ENCODE measurements around the gene LEKR1.

The LEKR1 gene

DNA sequence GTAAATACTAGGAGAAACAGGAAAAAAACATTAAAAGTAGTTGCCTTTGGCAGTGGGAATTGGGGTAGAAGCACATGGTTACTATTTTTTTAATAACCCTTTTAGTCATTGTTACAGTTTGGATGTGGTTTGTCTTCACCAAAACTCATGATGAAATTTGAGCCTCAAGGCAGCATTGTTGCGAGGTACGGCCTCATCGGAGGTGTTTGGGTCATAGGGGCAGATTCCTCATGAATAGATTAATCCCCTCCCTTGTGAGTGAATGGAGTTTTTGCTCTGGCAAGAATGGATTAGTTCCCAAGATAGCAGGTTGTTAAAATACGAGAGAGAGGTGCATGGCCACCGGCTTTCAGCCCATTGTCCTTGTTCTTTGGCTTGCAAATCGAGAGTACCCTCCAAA lies 92.6 kb downstream of the LEKR1 start:
- Histone ChIP-seq H3K4ac (ENCODE audit: low read length) (no peak overlapping the region), H2AFZ (ENCODE audit: low read length) (no peak overlapping the region), H3K18ac (ENCODE audit: low read length) (no peak overlapping the region), H3K4me1 (ENCODE audit: control insufficient read depth in 2 of 2, insufficient read depth in 1 of 2, low read depth in 1 of 2, low read length in 2 of 2) (peaks cover 0 to 4% of the 10 kb centered on the region in 2 donors), H3K27me3 (ENCODE audit: control insufficient read depth in 3 of 3, insufficient read depth in 3 of 3, low read depth in 1 of 3, low read length in 3 of 3) (no peaks in the 10 kb centered on the region), H2BK5ac (ENCODE audit: low read length) (no peak overlapping the region), H2BK12ac (ENCODE audit: low read length) (no peak overlapping the region), H3K36me3 (replicated peaks in 1 of 2; ENCODE audit: control insufficient read depth in 2 of 2, insufficient read depth in 2 of 2, low read length in 2 of 2) (no peaks in the 10 kb centered on the region), H3K14ac (ENCODE audit: low read length) (no peak overlapping the region), H3K79me1 (ENCODE audit: low read depth, low read length) (no peaks in the 10 kb centered on the region), H3K4me2 (ENCODE audit: insufficient read depth, low read length, poor library complexity, severe bottlenecking) (no peak overlapping the region), H2AK5ac (ENCODE audit: low read depth, low read length) (no peak overlapping the region), H3K23ac (ENCODE audit: low read depth, low read length, poor library complexity) (no peak overlapping the region), H3K4me3 (ENCODE audit: low read length in 2 of 2) (no peak overlapping the region), H3K9ac (ENCODE audit: low read depth, low read length, poor library complexity) (no peak overlapping the region), H3K27ac (replicated peaks; ENCODE audit: low read length) (peak overlapping the region; percentile 45), H3K9me3 (replicated peaks in 1 of 2; ENCODE audit: control insufficient read depth in 2 of 2, insufficient read depth in 1 of 2, low read depth in 1 of 2, low read length in 2 of 2) (no peaks in the 10 kb centered on the region), H2BK120ac (ENCODE audit: low read depth, low read length) (no peak overlapping the region), H2BK15ac (ENCODE audit: low read length) (no peak overlapping the region), H4K91ac (ENCODE audit: low read depth, low read length, poor library complexity) (no peak overlapping the region), H4K8ac (ENCODE audit: low read depth, low read length) (no peak overlapping the region)
- no CpG with 5 or more reads among the region's 6 CpGs for WGBS, 2 donors (ENCODE audit: extremely low coverage in 2 of 2, insufficient read length in 2 of 2, insufficient replicate concordance in 1 of 2)
- no peak for DNase-seq (ENCODE audit: low spot score)

DNA sequence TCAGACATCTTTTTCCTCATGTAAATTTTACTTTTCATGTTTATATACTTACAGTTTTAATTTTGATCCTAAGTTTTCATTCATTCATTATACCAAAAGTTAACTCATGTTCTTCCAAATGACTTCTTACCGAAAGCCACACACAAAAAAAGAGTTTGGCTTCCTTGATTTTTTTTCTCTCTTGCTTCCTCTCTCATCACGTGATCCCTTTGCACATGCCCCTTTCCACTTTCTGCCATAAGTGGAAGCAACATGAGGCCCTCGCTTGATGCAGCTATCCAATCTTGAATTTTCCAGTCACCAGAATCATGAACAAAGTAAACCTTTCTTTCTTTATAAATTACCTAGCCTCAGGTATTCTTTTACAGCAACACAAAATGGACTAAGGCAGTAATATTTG lies 93.7 kb downstream of the LEKR1 start:
- WGBS, 2 donors (ENCODE audit: extremely low coverage in 2 of 2, insufficient read length in 2 of 2, insufficient replicate concordance in 1 of 2) = no CpG with 5 or more reads among the region's 3 CpGs
- H3K36me3 ChIP-seq (replicated peaks in 1 of 2; ENCODE audit: control insufficient read depth in 2 of 2, insufficient read depth in 2 of 2, low read length in 2 of 2) = no peaks in the 10 kb centered on the region
- no peaks in the 10 kb centered on the region for H3K79me1 ChIP-seq (ENCODE audit: low read depth, low read length)
- no peak overlapping the region for H3K4me3 ChIP-seq (ENCODE audit: low read length in 2 of 2)
- no peaks in the 10 kb centered on the region for H3K27me3 ChIP-seq (ENCODE audit: control insufficient read depth in 3 of 3, insufficient read depth in 3 of 3, low read depth in 1 of 3, low read length in 3 of 3)
- H3K4me2 ChIP-seq (ENCODE audit: insufficient read depth, low read length, poor library complexity, severe bottlenecking) = no peak overlapping the region
- H2BK120ac ChIP-seq (ENCODE audit: low read depth, low read length) = no peak overlapping the region
- no peak overlapping the region for H3K4ac ChIP-seq (ENCODE audit: low read length)
- no peak for DNase-seq (ENCODE audit: low spot score)
- H2BK5ac ChIP-seq (ENCODE audit: low read length) = no peak overlapping the region
- no peak overlapping the region for H2BK12ac ChIP-seq (ENCODE audit: low read length)
- H4K8ac ChIP-seq (ENCODE audit: low read depth, low read length) = no peak overlapping the region
- H3K27ac ChIP-seq (replicated peaks; ENCODE audit: low read length) = no peak overlapping the region
- no peak overlapping the region for H3K14ac ChIP-seq (ENCODE audit: low read length)
- H3K4me1 ChIP-seq (ENCODE audit: control insufficient read depth in 2 of 2, insufficient read depth in 1 of 2, low read depth in 1 of 2, low read length in 2 of 2) = peaks cover 0 to 4% of the 10 kb centered on the region in 2 donors
- H3K23ac ChIP-seq (ENCODE audit: low read depth, low read length, poor library complexity) = no peak overlapping the region
- no peaks in the 10 kb centered on the region for H3K9me3 ChIP-seq (replicated peaks in 1 of 2; ENCODE audit: control insufficient read depth in 2 of 2, insufficient read depth in 1 of 2, low read depth in 1 of 2, low read length in 2 of 2)
- H3K9ac ChIP-seq (ENCODE audit: low read depth, low read length, poor library complexity) = no peak overlapping the region
- no peak overlapping the region for H2AK5ac ChIP-seq (ENCODE audit: low read depth, low read length)
- H2BK15ac ChIP-seq (ENCODE audit: low read length) = no peak overlapping the region
- H4K91ac ChIP-seq (ENCODE audit: low read depth, low read length, poor library complexity) = no peak overlapping the region
- no peak overlapping the region for H3K18ac ChIP-seq (ENCODE audit: low read length)
- H2AFZ ChIP-seq (ENCODE audit: low read length) = no peak overlapping the region

DNA sequence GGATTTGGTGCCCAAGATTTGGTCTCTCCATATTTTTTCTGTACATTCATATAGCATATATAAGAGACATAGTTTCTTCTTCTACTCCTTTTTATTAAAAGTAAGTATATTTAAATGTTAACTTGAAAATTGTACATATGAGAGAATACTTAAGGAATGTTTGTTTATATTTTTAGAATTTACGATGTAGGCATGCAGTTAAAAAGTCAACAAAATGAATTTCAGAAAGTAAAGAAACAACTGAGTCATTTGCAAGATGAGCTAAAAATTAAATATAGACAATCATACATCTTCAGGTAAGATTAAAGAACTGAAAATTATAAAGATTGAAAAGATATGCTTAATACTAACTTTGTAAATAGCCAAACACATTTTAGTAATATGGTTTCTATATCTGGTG lies 94.2 kb downstream of the LEKR1 start:
- Histone ChIP-seq H2BK12ac (ENCODE audit: low read length) (no peak overlapping the region), H3K79me1 (ENCODE audit: low read depth, low read length) (no peaks in the 10 kb centered on the region), H2AFZ (ENCODE audit: low read length) (no peak overlapping the region), H3K4me1 (ENCODE audit: control insufficient read depth in 2 of 2, insufficient read depth in 1 of 2, low read depth in 1 of 2, low read length in 2 of 2) (peaks cover 0 to 4% of the 10 kb centered on the region in 2 donors), H2BK120ac (ENCODE audit: low read depth, low read length) (no peak overlapping the region), H2BK15ac (ENCODE audit: low read length) (no peak overlapping the region), H3K27me3 (ENCODE audit: control insufficient read depth in 3 of 3, insufficient read depth in 3 of 3, low read depth in 1 of 3, low read length in 3 of 3) (no peaks in the 10 kb centered on the region), H2AK5ac (ENCODE audit: low read depth, low read length) (no peak overlapping the region), H3K4me3 (ENCODE audit: low read length in 2 of 2) (no peak overlapping the region), H4K91ac (ENCODE audit: low read depth, low read length, poor library complexity) (no peak overlapping the region), H3K23ac (ENCODE audit: low read depth, low read length, poor library complexity) (no peak overlapping the region), H3K4me2 (ENCODE audit: insufficient read depth, low read length, poor library complexity, severe bottlenecking) (no peak overlapping the region), H3K9ac (ENCODE audit: low read depth, low read length, poor library complexity) (no peak overlapping the region), H3K27ac (replicated peaks; ENCODE audit: low read length) (no peak overlapping the region), H3K14ac (ENCODE audit: low read length) (no peak overlapping the region), H3K18ac (ENCODE audit: low read length) (no peak overlapping the region), H2BK5ac (ENCODE audit: low read length) (no peak overlapping the region), H4K8ac (ENCODE audit: low read depth, low read length) (no peak overlapping the region), H3K4ac (ENCODE audit: low read length) (no peak overlapping the region), H3K36me3 (replicated peaks in 1 of 2; ENCODE audit: control insufficient read depth in 2 of 2, insufficient read depth in 2 of 2, low read length in 2 of 2) (no peaks in the 10 kb centered on the region), H3K9me3 (replicated peaks in 1 of 2; ENCODE audit: control insufficient read depth in 2 of 2, insufficient read depth in 1 of 2, low read depth in 1 of 2, low read length in 2 of 2) (no peaks in the 10 kb centered on the region)
- WGBS, 2 donors (ENCODE audit: extremely low coverage in 2 of 2, insufficient read length in 2 of 2, insufficient replicate concordance in 1 of 2) = 100% methylated on average over 1 of the region's 1 CpG; no CpG with 5 or more reads in 1 of the 2 donors
- no peak for DNase-seq (ENCODE audit: low spot score)

DNA sequence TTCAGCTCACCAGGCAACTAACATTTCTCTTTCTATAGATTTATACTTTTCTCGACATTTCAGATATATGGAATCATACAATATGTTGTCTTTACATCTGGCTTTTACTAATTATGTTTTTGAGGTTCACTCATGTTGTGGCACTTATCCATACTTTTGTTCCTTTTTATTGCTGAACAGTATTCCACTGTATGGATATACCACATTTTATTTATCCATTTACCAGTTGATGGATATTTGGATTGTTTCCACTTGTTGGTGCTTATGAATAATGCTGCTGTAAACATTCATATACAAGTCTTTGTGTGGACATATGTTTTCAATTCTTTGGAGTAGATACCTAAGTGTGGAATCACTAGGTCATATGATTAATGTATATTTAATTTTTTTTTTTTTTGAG lies 97.2 kb downstream of the LEKR1 start:
- H3K9me3 ChIP-seq (replicated peaks in 1 of 2; ENCODE audit: control insufficient read depth in 2 of 2, insufficient read depth in 1 of 2, low read depth in 1 of 2, low read length in 2 of 2) = no peaks in the 10 kb centered on the region
- no peak overlapping the region for H4K91ac ChIP-seq (ENCODE audit: low read depth, low read length, poor library complexity)
- H3K23ac ChIP-seq (ENCODE audit: low read depth, low read length, poor library complexity) = no peak overlapping the region
- H2AK5ac ChIP-seq (ENCODE audit: low read depth, low read length) = no peak overlapping the region
- H2BK5ac ChIP-seq (ENCODE audit: low read length) = no peak overlapping the region
- H4K8ac ChIP-seq (ENCODE audit: low read depth, low read length) = no peak overlapping the region
- H3K4ac ChIP-seq (ENCODE audit: low read length) = no peak overlapping the region
- no peak overlapping the region for H2BK12ac ChIP-seq (ENCODE audit: low read length)
- H3K9ac ChIP-seq (ENCODE audit: low read depth, low read length, poor library complexity) = no peak overlapping the region
- no peak overlapping the region for H2BK120ac ChIP-seq (ENCODE audit: low read depth, low read length)
- DNase-seq (ENCODE audit: low spot score) = no peak
- H3K4me1 ChIP-seq (ENCODE audit: control insufficient read depth in 2 of 2, insufficient read depth in 1 of 2, low read depth in 1 of 2, low read length in 2 of 2) = peaks cover 0 to 4% of the 10 kb centered on the region in 2 donors
- no peak overlapping the region for H3K14ac ChIP-seq (ENCODE audit: low read length)
- H3K27me3 ChIP-seq (ENCODE audit: control insufficient read depth in 3 of 3, insufficient read depth in 3 of 3, low read depth in 1 of 3, low read length in 3 of 3) = no peaks in the 10 kb centered on the region
- no peaks in the 10 kb centered on the region for H3K36me3 ChIP-seq (replicated peaks in 1 of 2; ENCODE audit: control insufficient read depth in 2 of 2, insufficient read depth in 2 of 2, low read length in 2 of 2)
- H3K4me2 ChIP-seq (ENCODE audit: insufficient read depth, low read length, poor library complexity, severe bottlenecking) = no peak overlapping the region
- H3K18ac ChIP-seq (ENCODE audit: low read length) = no peak overlapping the region
- H2AFZ ChIP-seq (ENCODE audit: low read length) = no peak overlapping the region
- H3K27ac ChIP-seq (replicated peaks; ENCODE audit: low read length) = no peak overlapping the region
- no peak overlapping the region for H2BK15ac ChIP-seq (ENCODE audit: low read length)
- no peak overlapping the region for H3K4me3 ChIP-seq (ENCODE audit: low read length in 2 of 2)
- WGBS, 2 donors (ENCODE audit: extremely low coverage in 2 of 2, insufficient read length in 2 of 2, insufficient replicate concordance in 1 of 2) = no CpG with 5 or more reads among the region's 1 CpG
- no peaks in the 10 kb centered on the region for H3K79me1 ChIP-seq (ENCODE audit: low read depth, low read length)
